ENCODE results near the gene KIF1A. TPM values are rescaled to one million over a fixed set of nuclear protein-coding genes. Genes with fewer than 3 reads are reported as not detected.

The KIF1A gene
- total and polyA plus RNA-seq, 2 of the 8 experiments (the other 6 are each of a cell fraction or from before 2014, with no cell fraction given): 61.3 to 281 TPM

- H3K18ac ChIP-seq (ENCODE audit: extremely low read depth, low read length): no peak overlapping the region
- no peak for FAIRE-seq
- H3K9me3 ChIP-seq (ENCODE audit: insufficient read depth in 2 of 2, low read depth in 1 of 2, low read length in 1 of 2): no peaks in the 10 kb centered on the region
- ChIA-PET POLR2A (ENCODE audit: partially characterized antibody) (interaction anchor here (0.9 to 3.4 kb wide), 6 partner anchors 9 to 30 kb away, joined by 3 to 21 read pairs (median 5); no protein-coding TSS in a partner anchor), CTCF (ENCODE audit: partially characterized antibody) (no interaction called here)
- H2BK120ac ChIP-seq (replicated peaks; ENCODE audit: low read depth, low read length): no peak overlapping the region
- no peak for DNase-seq (ENCODE audit: low read depth in 1 of 2, low spot score in 2 of 2)
- no peak overlapping the region for H2BK20ac ChIP-seq (ENCODE audit: low read length)
- H4K20me1 ChIP-seq (replicated peaks in 1 of 2; ENCODE audit: control insufficient read depth in 1 of 2, insufficient read depth in 2 of 2, low read length in 2 of 2): peaks cover 13% of the 10 kb centered on the region in 2 experiments
- H3K23me2 ChIP-seq (ENCODE audit: low read depth, low read length): no peaks in the 10 kb centered on the region
- H4K5ac ChIP-seq (ENCODE audit: insufficient read length, low read depth, low read length): no peak overlapping the region
- H2BK5ac ChIP-seq (ENCODE audit: low read depth, low read length): no peak overlapping the region
- H3K56ac ChIP-seq (replicated peaks; ENCODE audit: insufficient read length, low read depth, low read length): no peak overlapping the region
- no peaks in the 10 kb centered on the region; a peak in 1 of 4 replicates for H3K79me2 ChIP-seq (ENCODE audit: control insufficient read depth in 1 of 2, insufficient read depth in 2 of 2, low read length in 2 of 2)
- no peak overlapping the region for H2AFZ ChIP-seq (ENCODE audit: low read length)
- H3K9ac ChIP-seq (replicated peaks in 1 of 4; ENCODE audit: extremely low read depth in 1 of 4, low read depth in 3 of 4, low read length in 3 of 4): no peak overlapping the region
- no peak overlapping the region for H3K27ac ChIP-seq (ENCODE audit: low read depth, low read length)
- no peaks in the 10 kb centered on the region for H3K27me3 ChIP-seq (replicated peaks in 1 of 4; ENCODE audit: control insufficient read depth in 3 of 4, extremely low read depth in 1 of 4, insufficient read depth in 3 of 4, low read length in 3 of 4)
- no peaks in the 10 kb centered on the region; the same call in none of the 2 replicates for H3K79me1 ChIP-seq (ENCODE audit: low read depth, low read length)
- no peak overlapping the region for H2BK12ac ChIP-seq (ENCODE audit: low read depth, low read length)
- H2AK5ac ChIP-seq (ENCODE audit: low read depth, low read length): no peak overlapping the region
- no peak overlapping the region for H3K4ac ChIP-seq (replicated peaks; ENCODE audit: insufficient read length, low read depth, low read length)
- H3K4me1 ChIP-seq (replicated peaks in 1 of 4; ENCODE audit: control insufficient read depth in 3 of 4, insufficient read depth in 4 of 4, low read length in 3 of 4): no peaks in the 10 kb centered on the region
- WGBS, 2 experiments (ENCODE audit: extremely low coverage in 1 of 2, insufficient coverage in 1 of 2, insufficient read length in 1 of 2, insufficient replicate concordance in 2 of 2, low coverage in 1 of 2, low lambda C conversion rate in 2 of 2, missing lambda C conversion rate in 1 of 2): 93% methylated on average over 13 of the region's 15 CpGs; no CpG with 5 or more reads in 1 of the 2 experiments
- H4K8ac ChIP-seq (ENCODE audit: extremely low read depth, insufficient read depth, low read length): no peak overlapping the region; the same call in 1 of the 2 replicates
- H4K91ac ChIP-seq (replicated peaks; ENCODE audit: insufficient read length, low read length): no peak overlapping the region
- peaks cover 31 to 85% (median 70%) of the 10 kb centered on the region in 4 experiments; a peak in 7 of 8 replicates for H3K36me3 ChIP-seq (ENCODE audit: control insufficient read depth in 2 of 4, insufficient read depth in 4 of 4, low read length in 3 of 4)
- H3K4me2 ChIP-seq (ENCODE audit: insufficient read depth in 1 of 2, low read depth in 2 of 2, low read length in 2 of 2): no peak overlapping the region
- H3K4me3 ChIP-seq (ENCODE audit: extremely low read depth in 1 of 4, insufficient read depth in 2 of 4, low read depth in 3 of 4, low read length in 4 of 4): no peak overlapping the region
- no peak overlapping the region for H2BK15ac ChIP-seq (ENCODE audit: low read length)
- TF ChIP-seq POLR2AphosphoS5 (IDR thresholded peaks at IDR 0.05; ENCODE audit: low read depth, low read length): 0 out of 2 replicates have a peak, but pooled peaks have one; percentile 14
- TF ChIP-seq CHD1 (IDR thresholded peaks at IDR 0.05; ENCODE audit: low read depth, low read length): no peak
- H3K14ac ChIP-seq (ENCODE audit: insufficient read length): no peak overlapping the region
- H3K23ac ChIP-seq (ENCODE audit: insufficient read length): no peak overlapping the region
Observed at GRCh38 chr2:240745456-240745855, 74.6 kb downstream of the KIF1A start.
